Loucy (cell line): ENCODE measurements around the gene CCDC3.

Experiments
- EZH2phosphoT487 ChIP-seq: fragments of 200-600 bp; IDR thresholded peaks from 2 replicates; pipeline ENCODE4 v1.6.1; 2018; ENCODE audit warnings: antibody characterized with exemption, mild to moderate bottlenecking, moderate library complexity, borderline replicate concordance
- TF ChIP-seq, protein P1 (sequence below): fragments of 200-600 bp; sonication (generic); conservative IDR thresholded peaks from 2 replicates; pipeline ENCODE4 v1.5.1; 2014; ENCODE audit warnings: mild to moderate bottlenecking, antibody characterized with exemption, low read length

DNA sequence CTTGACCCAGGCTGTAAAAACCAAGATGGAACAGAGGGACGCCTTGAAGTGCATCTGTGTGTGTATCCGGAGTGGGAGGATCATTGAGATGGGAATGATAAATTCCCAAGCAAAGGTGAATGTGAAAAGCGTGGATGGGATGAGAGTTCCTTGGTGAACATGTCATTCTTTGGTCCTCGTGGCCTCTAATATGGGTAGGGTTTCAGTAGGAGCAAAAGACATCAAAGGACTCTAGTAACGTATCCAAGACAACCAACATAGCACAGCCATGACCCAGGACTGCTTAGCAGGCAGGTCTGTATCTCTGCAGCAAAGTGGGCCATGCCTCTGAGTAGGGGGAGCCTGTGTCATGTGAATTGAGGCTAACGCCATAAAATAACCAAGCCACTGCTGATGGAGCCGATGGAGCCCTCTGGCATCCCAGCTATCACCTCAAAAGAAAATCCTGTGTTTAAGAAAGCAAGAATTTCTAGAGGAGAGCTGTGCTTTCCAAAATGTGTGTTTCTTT lies 98.6 kb downstream of the CCDC3 start:
- TF ChIP-seq, protein P1, sequence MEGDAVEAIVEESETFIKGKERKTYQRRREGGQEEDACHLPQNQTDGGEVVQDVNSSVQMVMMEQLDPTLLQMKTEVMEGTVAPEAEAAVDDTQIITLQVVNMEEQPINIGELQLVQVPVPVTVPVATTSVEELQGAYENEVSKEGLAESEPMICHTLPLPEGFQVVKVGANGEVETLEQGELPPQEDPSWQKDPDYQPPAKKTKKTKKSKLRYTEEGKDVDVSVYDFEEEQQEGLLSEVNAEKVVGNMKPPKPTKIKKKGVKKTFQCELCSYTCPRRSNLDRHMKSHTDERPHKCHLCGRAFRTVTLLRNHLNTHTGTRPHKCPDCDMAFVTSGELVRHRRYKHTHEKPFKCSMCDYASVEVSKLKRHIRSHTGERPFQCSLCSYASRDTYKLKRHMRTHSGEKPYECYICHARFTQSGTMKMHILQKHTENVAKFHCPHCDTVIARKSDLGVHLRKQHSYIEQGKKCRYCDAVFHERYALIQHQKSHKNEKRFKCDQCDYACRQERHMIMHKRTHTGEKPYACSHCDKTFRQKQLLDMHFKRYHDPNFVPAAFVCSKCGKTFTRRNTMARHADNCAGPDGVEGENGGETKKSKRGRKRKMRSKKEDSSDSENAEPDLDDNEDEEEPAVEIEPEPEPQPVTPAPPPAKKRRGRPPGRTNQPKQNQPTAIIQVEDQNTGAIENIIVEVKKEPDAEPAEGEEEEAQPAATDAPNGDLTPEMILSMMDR, result no peak
- no peak for TF ChIP-seq EZH2phosphoT487
